NCI-H2107 treated with DMSO at 0.1 percent for 48 hours (cell line): ENCODE measurements around the gene FAM204A.

Experiments
- DNase-seq: peaks from one replicate; lab custom pipeline; 2025; ENCODE audit not compliant: unreplicated experiment; lab: John Stamatoyannopoulos, UW

FAM204A gene

DNA sequence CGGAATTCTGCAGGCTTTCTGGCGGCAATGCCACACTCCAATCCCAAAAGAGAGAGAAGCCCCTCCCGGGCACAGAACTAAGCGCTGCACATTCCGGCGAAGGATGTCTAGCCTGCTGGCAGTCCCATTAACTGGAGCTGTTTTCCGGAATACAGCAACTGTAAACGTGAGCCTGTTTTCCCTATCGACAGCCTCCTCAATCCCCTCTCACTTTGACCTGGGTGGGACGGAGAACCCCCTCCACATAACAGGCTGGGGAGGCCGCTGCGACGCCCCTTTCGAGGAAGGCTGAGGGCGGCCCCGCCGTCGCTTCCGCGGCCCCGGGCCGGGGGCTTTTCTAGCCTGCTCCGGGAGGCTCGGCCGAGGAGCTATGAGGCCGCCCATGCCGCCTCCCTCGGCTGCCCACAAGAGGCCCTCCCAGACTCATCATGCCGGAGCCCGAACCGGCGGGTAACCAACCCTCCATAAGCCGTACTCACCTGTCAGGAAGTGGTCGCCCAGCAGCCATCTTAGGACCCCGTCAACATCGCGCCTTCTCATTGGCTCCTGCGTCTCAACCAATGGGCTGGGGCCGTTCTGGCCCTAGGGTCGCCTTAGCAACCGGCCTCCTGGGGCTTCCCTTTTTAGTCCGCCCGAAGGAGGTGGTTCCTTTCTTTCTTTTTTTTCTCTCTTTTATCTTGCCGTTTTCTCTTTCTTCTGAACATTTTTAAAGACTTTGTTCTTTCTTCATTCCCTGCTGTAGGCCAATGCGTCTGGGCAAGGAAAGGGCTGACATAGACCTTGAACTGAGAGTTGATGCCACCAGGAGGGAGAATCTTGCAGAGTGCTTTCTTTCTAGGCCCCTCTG lies at the start of gene FAM204A:
Gene FAM204A (minus strand): TSS at position 534 of the 847 bp plus-strand sequence. CDS start 5,909 bp downstream, outside the sequence.
- peak; percentile 72 for DNase-seq

DNA sequence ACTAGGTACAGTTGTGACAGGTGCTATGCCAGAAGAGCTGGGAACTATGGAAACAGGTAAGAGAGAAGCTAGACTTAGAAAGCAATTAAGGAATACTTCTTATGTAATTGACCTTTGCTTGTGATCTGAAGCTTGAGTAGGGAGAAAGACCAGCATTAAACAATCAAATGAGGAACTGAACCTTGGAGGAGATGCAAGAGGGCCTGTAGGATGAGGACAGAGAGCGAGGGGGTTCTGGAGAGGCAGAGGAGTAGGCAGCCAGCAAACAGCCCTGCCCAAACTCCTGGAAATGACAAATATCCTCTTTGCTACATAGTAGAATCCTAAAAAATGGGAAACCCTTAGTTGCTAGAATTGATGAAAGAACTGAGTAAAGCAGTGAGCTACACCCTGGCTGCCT lies 41.6 kb upstream of the FAM204A start:
- no peak for DNase-seq

DNA sequence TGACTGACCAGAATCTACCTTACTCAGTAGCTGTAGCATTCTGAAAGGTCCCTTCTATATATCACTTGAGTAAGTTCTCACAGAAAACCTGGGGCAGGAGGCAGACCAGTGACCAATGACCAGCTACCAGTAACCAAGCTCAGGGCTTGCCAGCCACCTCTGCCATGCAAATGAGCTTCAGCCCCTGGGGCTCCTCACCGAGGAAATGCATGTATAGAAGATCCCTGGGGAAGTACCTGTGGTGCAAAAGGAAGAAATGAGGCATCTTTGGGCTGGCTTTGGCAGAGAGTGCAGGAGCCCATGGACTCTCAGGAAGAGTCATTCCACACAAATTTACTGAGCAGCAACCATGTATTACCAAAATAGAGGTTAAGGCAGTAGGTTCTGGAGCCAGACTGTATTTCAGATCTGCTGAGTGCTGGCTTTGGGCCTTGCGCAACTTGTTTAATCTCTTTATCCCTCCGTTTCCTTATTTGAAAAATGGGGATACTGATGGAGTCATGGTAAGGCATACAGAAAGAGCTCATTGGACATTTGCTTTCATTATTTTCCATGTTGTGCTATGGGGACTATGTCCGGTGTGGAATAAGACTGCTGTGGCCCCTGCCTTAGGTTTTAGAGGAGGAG lies 41.1 kb upstream of the FAM204A start:
- no peak for DNase-seq

DNA sequence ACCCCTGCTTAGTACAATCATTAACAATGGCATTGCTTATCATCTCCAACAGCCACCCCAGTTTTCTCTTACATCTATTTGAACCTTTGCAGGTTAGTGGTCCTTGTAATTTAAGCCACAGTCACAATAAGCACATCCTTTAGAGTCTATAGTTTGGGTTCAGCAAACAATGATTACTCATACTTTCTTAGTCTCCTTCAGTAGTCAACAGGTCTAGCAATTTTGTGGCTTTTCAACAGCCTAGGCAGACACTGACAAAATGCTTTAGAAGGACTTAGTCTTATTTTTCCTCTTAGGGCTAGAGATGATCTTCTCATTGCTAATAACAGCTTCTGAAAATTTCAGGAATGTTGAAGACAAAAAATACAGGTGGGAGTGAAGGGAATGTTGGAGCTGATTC lies 32.3 kb upstream of the FAM204A start:
- DNase-seq: no peak

DNA sequence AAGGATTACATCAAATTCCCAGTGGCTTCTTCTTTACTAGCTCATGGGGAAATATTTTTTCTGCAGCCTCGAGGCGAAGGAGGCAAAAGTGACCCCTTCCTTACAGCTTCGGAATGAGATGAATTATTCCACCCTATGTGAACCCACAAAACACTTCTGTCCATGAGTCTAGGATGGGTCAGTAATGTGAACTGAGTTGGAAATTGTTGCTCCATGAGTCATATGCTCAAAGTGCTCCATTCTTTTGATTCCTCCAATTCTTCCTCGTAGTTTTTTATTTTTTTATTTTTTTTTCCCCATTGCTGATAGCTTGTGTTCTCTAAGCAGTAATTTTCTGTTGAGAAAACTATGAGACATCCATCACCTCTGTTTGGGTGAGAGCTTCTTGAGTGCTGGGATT lies 31.7 kb upstream of the FAM204A start:
- DNase-seq: no peak

DNA sequence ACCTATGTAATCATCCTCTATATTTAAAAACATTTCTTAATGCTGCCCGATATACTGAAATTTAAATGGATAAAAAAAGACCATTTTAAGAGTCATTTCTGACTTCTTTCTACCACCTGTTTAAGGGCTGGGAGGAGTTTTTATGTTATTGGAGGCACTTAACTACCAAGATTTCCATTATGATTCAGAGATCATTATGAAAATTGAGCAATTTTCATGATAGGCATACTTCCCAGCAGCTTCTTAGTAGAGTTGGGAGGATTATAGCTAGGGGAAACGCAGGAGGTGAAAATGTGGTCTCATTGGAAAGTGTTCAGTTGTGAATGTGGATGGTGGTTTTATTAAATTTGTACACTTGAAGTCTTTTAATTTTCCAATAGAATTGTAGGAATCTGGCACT lies 28.4 kb upstream of the FAM204A start:
- no peak for DNase-seq

GRCh38 chr10:118369641-118370205 lies 27.6 kb upstream of the FAM204A start:
- DNase-seq: peak; percentile 45

DNA sequence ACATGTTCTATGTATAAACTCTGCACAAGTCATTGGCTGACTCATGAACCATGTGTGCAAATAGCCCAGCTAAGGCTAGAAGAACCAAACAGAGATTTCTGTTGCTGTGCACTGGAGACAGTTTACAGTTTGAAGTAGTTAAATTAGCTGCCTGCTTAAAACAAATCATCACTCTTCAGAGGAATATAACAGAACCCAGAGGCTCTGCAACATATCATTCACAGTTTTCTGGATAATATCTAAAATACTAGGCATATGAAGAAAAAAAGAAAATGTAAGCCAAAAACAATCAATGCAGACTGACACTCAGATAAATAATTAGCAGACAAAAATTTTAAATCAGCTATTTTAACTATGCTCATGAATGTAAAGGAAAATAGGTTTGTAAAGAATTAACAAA lies 23.6 kb upstream of the FAM204A start:
- no peak for DNase-seq

- no peak for DNase-seq
Measured at GRCh38 chr10:118362103-118362502, 20.0 kb upstream of the FAM204A start.

DNA sequence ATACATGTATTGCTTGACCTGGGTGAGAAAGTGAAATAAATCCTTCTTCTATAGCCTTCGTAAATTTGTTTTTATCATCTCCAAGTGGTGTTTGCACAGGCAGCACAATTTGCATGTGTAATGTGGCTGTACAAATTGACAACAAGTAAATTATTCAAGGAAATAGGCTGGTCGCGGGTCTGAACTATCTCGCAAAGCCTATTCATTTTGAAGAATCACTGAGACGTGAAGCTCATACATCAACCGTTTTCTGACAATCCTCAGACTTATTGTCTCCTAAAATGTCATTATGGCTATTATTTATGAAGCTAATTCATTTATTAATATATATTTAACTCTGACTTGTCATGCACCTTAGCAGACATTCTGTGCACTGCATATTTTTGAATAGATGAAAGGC lies 16.2 kb upstream of the FAM204A start:
- DNase-seq: no peak

GRCh38 chr10:118357841-118358240 lies 15.7 kb upstream of the FAM204A start:
- DNase-seq: no peak

DNA sequence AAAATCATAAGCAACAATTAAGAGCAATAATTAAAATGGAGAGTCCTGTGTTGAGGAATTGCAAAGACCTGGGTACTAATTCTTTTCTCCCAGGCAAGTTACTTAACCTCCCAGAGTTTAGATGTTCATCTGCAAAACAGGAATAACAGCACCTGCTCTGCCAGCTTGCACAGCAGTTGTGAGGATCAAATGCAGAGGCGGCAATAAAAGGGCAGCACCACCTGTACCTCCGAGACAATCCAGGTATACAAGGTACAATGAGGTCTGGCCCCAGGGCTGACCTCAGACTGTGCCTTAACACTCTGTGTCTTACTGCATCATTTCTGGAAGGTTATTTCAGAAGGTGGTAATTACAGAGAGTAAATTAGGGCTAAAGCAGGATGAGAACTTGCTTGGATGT lies 14.5 kb upstream of the FAM204A start:
- DNase-seq: no peak

DNA sequence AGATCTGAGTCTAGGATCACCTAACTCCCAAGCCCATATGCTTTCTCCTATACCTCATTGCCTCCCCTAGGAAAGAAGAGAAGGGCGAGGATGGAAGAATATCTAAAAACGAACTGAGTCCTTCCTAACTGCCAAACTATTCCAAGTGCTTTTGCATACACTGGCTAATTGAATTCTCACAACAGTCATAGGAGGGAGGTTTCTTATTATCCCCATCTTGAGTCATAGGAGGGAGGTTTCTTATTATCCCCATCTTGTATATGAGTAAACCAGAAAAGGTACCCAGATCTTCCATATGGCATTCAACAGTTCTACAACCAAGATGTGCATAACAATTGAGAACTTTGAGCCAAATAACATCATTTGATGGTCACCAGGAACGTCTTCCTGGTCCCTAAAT lies 13.1 kb upstream of the FAM204A start:
- DNase-seq: no peak

DNA sequence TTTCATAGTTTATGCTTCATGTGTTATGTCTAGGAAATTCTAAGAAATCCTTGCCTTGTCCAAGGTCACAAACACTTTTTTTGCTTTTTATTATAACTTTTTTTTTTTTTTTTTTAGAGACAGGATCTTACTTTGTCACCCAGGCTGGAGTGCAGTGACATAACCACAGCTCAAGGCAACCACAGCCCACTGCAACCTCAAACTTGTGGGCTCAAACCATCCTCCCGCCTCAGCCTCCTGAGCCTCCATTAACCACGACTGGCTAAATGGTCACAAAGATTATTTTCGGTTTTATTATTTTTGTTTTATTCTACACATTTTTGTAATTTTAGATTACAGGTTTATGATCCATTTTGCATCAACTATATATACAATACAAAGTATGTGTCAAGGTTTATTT lies 7.1 kb upstream of the FAM204A start:
- DNase-seq: no peak

- no peak for DNase-seq
Measured at GRCh38 chr10:118343549-118343948, 1.4 kb upstream of the FAM204A start.

- DNase-seq: no peak
Measured at GRCh38 chr10:118343115-118343514, 991 bp upstream of the FAM204A start.

DNA sequence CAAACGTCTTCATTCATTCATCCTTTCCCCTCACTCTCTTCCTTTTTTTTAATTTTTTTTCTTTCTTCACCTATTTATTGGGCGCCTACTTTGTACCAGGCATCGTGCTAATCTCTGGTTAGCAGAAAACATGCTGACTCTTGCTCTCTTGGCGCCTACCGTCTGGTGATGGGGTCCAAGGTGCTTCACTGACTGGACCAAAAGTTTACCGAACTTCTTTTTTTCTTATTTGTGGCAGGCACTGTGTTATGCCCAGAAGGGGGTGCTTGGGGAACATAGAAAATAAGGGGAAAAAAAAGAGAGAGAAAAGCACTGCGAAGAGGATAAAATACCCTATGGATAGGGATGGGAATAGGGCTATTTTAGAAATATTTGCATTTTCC lies 505 bp upstream of the FAM204A start:
- DNase-seq: no peak

DNA sequence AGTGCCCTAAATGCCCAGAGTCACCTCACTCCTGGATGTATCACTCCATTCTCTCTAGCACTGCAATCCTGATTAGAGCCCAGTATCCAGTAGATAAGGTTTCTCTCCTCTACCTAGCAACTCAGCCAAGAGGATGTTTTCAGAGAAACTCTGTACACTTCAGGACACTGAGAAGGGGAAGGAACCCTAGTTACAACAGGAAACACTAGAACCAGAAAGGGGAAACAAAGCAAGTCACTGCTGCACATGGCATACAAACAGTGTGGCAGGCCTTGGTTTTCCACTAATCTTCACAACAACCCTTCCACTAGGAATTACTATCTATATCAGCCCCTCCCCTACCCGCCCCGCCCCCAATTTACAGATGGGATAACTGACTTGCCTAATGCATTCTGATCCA lies 1.6 kb downstream of the FAM204A start:
- no peak for DNase-seq

DNA sequence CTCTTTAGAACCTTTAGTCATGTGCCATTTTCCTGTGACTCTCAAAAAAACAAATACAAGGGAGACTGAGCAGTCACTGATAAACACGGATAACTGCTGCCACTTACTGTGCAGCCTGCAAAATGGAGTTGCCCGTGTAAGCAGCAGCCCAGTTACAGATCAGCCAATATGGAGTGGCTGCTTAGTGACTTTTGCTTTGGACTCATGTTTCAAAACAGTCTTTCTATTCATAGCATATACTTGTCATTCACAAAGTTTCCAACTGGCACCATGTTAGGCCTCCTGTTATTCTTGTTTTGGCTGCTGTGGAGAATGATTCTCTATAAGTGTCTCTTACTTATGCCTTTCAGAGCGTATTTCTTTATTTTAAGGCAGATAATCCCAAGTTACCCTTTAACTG lies 3.0 kb downstream of the FAM204A start:
- DNase-seq: peak; percentile 30

GRCh38 chr10:118337356-118337755 lies 4.8 kb downstream of the FAM204A start:
- DNase-seq: no peak

GRCh38 chr10:118333871-118334270 lies 8.3 kb downstream of the FAM204A start:
- DNase-seq: no peak

DNA sequence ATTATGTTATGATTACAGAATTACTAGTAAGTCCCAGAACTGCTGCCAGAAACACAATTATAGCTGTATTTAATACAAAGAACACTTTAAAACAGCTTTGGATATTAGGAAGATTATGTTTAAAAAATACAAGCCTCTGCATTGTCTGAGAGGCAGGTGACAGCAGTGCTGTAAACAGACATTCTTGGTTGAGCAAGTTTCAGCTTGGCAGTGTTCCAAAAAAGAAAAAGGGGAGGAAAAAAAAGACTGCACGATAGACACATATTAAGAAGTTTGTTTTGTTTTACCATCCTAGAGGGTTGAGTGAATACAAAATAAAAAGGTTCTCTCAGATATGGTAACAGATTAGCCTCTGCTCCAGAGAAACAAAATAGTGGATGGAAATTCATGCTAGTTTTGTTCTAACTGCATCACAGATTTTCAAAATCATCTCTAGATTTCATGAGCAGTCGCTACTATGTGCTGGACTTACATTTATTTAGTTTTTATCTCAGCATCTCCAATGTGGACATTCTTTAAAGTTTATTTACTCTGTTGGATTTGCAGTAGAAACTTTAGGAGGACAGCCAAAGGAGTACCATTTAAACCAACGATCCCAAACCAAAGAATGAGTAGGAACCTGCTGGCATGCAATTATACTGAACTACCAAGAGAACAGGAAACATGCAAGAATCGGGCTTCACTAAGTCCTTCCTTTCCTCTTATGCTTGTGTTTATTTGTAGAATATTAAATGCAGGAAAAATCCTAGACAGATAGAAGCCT lies 9.0 kb downstream of the FAM204A start:
- peak; percentile 33 for DNase-seq
